CD4-positive, alpha-beta T cell treated with Interleukin-15 for 1 hour (primary cell): ENCODE data around the gene GRIN2C.

ENCODE experiments used
- DNase-seq: peaks from one replicate; pipeline ENCODE4 v3.0.0-alpha.2; 2020

Gene GRIN2C

GRCh38 chr17:74863420-74864296 lies 4.0 kb upstream of the GRIN2C start:
- no peak for DNase-seq

GRCh38 chr17:74862919-74863318 lies 3.2 kb upstream of the GRIN2C start:
- no peak for DNase-seq

- peak; percentile 74 for DNase-seq
These were observed 2.6 kb upstream of the GRIN2C start for GRCh38 chr17:74862108-74862901.

DNA sequence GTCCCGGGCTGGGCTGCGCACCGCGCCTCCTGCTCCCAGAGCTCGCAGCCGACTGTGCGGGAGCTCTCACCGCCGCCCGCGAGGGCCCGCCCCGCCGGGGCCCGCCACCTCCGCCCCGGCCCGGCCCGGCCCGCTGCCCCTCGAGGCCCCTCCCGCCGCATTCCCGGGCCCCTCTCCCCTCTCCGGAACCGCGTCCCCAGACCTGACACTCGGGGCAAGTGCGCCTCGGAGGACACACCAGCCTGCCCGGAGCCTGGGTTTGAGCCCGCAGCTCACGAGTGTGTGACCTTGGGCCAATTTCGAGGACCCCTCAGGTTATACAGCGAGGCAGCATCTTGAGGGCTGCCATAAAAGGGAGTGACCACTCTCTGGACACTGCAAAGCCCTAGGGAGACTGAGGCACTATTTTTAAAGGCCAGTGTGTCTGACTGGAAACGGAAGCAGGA lies 2.0 kb upstream of the GRIN2C start:
- no peak for DNase-seq

DNA sequence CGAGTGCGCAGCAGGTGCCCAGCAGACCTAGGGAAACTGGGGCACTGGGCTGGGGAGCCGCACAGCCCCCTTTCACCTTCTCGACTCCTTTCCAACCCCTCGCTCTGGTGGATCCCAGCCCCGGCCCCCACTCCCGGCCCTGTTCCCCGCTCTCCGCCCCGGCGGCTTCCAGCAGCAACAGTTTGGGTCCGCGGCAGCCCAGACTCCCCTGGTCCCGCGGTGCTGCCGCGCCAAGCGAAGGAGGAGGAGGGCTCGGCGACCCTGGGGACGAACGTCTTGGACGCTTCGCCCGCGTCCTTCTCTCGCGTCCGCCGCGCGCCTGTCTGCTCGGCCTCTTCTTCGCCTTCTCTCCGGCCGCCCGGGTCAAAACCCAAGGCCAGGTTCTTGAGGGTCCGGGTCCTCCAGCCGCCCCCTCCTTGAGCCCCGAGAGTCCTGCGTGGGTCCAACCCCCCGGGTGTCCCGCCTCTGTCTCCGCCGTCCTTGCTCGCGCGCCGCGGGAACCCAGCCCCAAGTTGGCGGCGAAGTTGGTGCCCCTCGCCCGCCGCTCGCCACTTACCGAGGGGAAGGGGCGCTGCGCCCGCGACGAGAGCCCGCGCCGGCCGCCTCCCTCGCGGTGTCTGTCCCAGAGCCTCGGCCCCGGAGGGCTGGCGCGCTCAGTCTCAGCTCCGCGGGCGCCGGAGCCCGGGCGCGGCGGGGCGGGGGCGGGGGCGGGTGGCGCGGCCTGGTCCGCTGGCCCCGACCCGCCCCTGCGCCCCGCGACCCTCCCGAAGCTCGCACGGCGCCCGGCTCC lies 1.4 kb upstream of the GRIN2C start:
- no peak for DNase-seq

DNA sequence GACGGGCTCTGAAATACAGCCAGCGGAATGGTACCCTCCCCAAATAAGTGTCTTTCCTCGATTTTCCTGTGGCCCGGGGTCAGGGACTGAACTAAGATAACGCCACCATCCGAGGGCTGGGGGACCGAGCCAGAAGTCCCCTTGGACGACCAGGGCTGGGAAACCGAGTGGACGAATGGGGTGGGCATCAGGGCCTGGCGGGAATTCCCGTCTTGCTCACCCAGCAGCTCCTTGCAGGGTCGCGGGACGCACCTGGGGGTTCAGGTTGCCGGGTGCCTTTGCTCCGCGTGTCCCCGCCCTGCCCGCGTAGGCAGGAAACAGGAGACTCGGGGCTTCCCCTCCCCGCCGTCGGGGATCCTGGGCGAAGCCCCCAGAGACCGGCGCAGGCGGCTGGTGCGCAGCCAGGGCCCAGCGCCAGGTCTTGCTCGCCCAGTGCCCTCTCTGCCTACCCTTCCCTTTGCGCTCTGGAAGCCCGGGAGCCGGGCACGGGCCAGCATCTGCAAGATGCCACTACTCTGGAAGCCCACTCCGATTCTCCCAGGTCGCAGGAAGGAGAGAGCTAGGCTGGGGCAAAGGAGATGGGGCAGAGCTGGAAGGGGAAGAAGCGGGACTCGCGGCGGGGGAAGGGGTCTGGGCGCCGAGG lies 665 bp upstream of the GRIN2C start:
- DNase-seq = no peak

DNA sequence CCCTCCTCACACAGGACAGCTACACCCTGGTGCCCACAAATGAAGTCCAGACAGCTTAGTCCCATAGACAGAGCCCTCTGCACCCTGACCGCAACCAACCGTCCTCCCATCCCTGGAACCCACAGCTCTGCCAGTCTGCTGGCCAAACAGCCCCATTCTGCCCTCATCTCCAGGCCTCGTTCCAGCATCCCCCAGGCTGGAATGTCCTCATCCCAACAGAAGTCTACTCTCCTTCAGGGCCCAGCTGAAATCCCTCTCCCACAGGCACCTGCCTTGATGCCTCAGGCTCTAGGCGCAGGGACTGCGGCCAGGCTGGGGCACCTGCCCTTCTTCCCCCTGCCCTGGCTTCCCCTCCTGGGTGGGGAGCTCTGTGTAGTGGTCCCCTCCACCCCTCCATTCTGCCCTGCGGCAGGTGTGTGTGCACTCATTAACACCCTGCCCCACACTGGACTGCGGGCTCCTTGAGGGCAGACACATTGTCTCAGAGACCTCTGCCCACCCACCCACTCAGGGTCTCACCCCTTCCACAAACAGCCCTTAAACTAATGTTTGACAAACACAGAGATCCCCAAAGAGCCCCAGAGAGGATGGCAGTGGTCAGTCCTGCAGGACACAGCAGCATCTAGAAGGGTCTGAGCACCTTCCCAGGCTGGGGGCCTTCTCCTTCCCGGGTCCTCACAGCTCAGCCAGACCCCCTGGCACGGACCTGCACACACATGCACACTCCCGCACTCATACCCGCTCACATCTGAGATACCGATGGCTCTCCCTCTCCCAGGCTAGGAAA lies 820 bp downstream of the GRIN2C start:
- DNase-seq = no peak

GRCh38 chr17:74857191-74857590 lies 2.5 kb downstream of the GRIN2C start:
- DNase-seq = no peak

DNA sequence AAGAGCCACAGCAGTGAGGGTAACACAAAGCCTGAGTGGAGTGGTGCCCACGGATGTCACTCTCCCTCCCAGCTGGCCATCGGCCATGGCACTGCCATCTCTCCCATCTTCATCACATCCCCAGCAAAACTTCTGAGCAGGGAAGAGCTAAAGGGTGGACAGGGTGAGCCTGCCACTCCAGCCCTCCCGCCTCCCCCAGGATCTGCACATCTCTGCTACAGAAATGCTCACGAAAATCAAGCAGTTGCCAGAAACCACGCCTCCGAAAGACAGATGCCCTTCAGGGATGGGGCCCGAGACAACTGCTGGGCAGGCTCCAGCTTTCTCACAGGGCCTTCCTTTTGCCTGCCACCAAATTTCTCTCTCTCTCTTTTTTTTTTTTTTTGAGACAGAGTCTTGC lies 3.6 kb downstream of the GRIN2C start:
- DNase-seq = no peak

GRCh38 chr17:74855323-74855722 lies 4.4 kb downstream of the GRIN2C start:
- no peak for DNase-seq

- DNase-seq = no peak
These were observed 4.9 kb downstream of the GRIN2C start for GRCh38 chr17:74854792-74855191.

DNA sequence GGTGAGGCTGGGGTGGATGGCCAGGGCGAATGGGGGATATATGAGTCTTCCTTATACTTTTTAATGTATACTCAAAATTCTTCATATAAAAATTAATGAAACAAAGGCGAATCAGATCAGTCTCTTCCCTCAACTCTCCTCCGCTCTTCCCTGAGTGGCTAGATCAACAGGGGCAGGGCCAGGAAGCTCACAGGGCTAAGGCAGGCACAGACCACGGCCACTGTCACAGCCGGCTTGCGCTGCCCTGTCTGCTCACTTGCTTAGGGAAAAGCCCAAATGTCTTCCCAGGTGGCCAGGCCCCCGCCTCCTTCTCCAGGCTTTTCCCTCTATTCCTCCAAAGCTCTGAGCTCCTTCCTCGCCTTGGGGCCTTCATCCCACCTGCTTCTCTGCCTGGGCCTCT lies 6.0 kb downstream of the GRIN2C start:
- no peak for DNase-seq

DNA sequence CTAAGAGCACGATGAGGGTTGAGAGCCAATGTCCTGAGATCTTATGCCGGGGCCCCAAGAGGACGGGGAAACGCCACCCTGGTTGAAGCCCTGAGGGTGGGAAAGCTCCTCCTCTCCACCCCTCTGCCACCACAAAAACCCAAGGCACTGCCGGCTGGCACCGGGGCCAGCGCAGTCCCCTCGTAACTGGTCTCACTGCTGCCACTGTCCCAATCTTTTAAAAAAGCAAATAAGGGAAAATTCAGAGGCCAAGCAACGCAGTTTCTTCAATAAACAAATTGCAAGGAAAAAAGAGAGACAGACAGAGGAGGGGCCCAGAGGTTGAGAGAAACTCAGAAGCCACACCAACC lies 6.7 kb downstream of the GRIN2C start:
- DNase-seq = no peak

GRCh38 chr17:74852237-74853047 lies 7.2 kb downstream of the GRIN2C start:
- peak; percentile 68 for DNase-seq

- DNase-seq = no peak
These were observed 8.0 kb downstream of the GRIN2C start for GRCh38 chr17:74851612-74852236.

- DNase-seq = no peak
These were observed 8.8 kb downstream of the GRIN2C start for GRCh38 chr17:74850914-74851313.

- DNase-seq = no peak
These were observed 9.4 kb downstream of the GRIN2C start for GRCh38 chr17:74850310-74850709.

GRCh38 chr17:74848656-74849399 lies 10.9 kb downstream of the GRIN2C start:
- DNase-seq = no peak

DNA sequence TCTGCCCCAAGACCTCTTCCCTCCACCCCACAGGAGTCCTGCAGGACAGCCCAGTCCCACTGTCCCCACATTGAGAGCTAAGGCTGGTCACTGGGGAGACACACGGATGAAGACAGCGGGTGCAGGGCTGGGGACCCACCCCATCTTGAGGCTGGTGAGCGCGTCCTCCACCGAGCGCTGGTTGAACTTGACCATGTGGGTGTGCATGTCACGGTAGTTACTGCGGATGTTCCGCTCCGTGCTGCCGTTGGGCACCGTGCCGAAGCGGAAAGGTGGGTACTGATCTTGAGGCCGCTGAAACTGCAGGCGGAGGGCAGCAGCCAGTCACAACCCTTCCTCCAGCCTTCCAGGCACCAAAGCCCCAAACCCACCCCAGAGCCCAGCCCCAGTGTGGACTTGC lies 13.1 kb downstream of the GRIN2C start:
- no peak for DNase-seq

- no peak for DNase-seq
These were observed 16.4 kb downstream of the GRIN2C start for GRCh38 chr17:74843352-74843627.
